ENCODE measurements around the gene ASXL1.
"Not testable (repeated sequence)": the region's sequence is repeated elsewhere in the genome, so short reads cannot be mapped to it uniquely, and the experiment has no call there.

ASXL1 gene

GRCh38 chr20:32455171-32455900 lies 97.2 kb downstream of the ASXL1 start:
- no peak for DNase-seq

GRCh38 chr20:32455901-32456701 lies 98.0 kb downstream of the ASXL1 start:
- no peak for DNase-seq

GRCh38 chr20:32456869-32457478 lies 98.8 kb downstream of the ASXL1 start:
- no peak for DNase-seq

- DNase-seq: peak; percentile 43
Measured at GRCh38 chr20:32457479-32457986, 99.4 kb downstream of the ASXL1 start.

GRCh38 chr20:32458061-32458836 lies 100.1 kb downstream of the ASXL1 start:
- DNase-seq: no peak

- no peak for DNase-seq
Measured at GRCh38 chr20:32458837-32459220, 100.7 kb downstream of the ASXL1 start.

- DNase-seq: no peak
Measured at GRCh38 chr20:32460231-32460630, 102.1 kb downstream of the ASXL1 start.

- DNase-seq: no peak
Measured at GRCh38 chr20:32460683-32461320, 102.7 kb downstream of the ASXL1 start.

GRCh38 chr20:32461836-32462600 lies 103.9 kb downstream of the ASXL1 start:
- DNase-seq: no peak

GRCh38 chr20:32462900-32463641 lies 104.9 kb downstream of the ASXL1 start:
- DNase-seq: no peak

GRCh38 chr20:32463642-32464400 lies 105.7 kb downstream of the ASXL1 start:
- no peak for DNase-seq

- DNase-seq: no peak
Measured at GRCh38 chr20:32464401-32465091, 106.4 kb downstream of the ASXL1 start.

GRCh38 chr20:32465092-32465900 lies 107.2 kb downstream of the ASXL1 start:
- no peak for DNase-seq

- DNase-seq: not testable (repeated sequence)
Measured at GRCh38 chr20:32465901-32466675, 108.0 kb downstream of the ASXL1 start.

GRCh38 chr20:32466739-32467505 lies 108.8 kb downstream of the ASXL1 start:
- DNase-seq: no peak

GRCh38 chr20:32467506-32468312 lies 109.6 kb downstream of the ASXL1 start:
- DNase-seq: no peak

Data from NCI-H2029 (cell line).